Epithelial cell of esophagus (primary cell): ENCODE data around the gene COL25A1.

Experiments used
- DNase-seq: peaks from one replicate; pipeline ENCODE4 v3.0.0; 2010; ENCODE audit warnings: low read depth
- H3K4me3 ChIP-seq: 2 replicates; pipeline ENCODE4 v1.5.1; 2011; ENCODE audit warnings: mild to moderate bottlenecking, low read length, control low read depth
- TF ChIP-seq, protein P1 (sequence below): IDR thresholded peaks from 2 replicates; pipeline ENCODE4 v1.5.1; 2011; ENCODE audit warnings: low read depth, mild to moderate bottlenecking, low read length, control low read depth, inconsistent platforms; ENCODE audit not compliant: insufficient read depth; ENCODE audit errors: missing control alignments

COL25A1 gene

GRCh38 chr4:109166126-109166525 is 136.3 kb downstream of the COL25A1 start:
- DNase-seq, result no peak
- no peak overlapping the region for H3K4me3 ChIP-seq
- TF ChIP-seq, protein P1, sequence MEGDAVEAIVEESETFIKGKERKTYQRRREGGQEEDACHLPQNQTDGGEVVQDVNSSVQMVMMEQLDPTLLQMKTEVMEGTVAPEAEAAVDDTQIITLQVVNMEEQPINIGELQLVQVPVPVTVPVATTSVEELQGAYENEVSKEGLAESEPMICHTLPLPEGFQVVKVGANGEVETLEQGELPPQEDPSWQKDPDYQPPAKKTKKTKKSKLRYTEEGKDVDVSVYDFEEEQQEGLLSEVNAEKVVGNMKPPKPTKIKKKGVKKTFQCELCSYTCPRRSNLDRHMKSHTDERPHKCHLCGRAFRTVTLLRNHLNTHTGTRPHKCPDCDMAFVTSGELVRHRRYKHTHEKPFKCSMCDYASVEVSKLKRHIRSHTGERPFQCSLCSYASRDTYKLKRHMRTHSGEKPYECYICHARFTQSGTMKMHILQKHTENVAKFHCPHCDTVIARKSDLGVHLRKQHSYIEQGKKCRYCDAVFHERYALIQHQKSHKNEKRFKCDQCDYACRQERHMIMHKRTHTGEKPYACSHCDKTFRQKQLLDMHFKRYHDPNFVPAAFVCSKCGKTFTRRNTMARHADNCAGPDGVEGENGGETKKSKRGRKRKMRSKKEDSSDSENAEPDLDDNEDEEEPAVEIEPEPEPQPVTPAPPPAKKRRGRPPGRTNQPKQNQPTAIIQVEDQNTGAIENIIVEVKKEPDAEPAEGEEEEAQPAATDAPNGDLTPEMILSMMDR, result no peak

DNA sequence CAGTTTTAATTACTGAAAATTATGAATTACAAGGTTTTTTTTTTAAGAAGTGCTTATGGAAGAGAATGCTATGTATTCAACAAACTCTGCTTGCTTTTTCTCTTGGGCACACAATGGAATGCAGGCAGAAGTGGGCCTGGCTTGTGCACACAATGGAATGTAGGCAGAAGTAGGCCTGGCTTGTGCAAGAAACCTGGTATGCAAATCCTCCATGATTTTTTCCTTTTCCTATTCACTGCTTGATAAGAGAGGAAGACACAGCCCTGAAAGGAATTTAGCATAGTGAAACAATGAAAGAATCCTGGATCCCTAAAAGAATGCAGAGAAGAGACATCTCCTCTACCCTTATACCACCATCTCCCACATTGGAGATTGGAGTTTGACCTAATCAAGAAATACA is 138.4 kb downstream of the COL25A1 start:
- TF ChIP-seq, protein P1, result no peak
- H3K4me3 ChIP-seq, result no peak overlapping the region
- DNase-seq, result peak; percentile 5

- DNase-seq, result no peak
- TF ChIP-seq, protein P1, result no peak
- no peak overlapping the region for H3K4me3 ChIP-seq
Observed at GRCh38 chr4:109163493-109163892, 139.0 kb downstream of the COL25A1 start.

DNA sequence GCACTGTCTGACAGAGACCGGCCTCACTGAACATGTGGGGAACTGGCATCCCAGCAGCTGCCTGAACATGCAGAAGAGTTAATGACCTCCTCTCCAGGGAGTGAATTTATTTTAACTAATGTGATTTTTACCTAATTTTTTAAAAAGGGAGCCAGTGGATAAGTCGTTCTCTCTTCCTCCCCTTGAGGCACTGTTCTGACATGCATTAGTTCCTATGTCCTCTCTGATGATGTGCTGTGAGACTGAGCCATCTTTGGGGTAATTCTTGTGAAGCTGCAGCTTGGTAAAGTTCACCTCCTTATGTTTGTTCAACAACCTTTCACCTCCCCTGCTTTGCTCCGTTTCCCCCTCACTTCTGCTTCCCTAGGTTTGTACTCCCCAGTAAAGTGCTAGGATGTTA is 139.7 kb downstream of the COL25A1 start:
- TF ChIP-seq, protein P1, result no peak
- no peak overlapping the region for H3K4me3 ChIP-seq
- no peak for DNase-seq

DNA sequence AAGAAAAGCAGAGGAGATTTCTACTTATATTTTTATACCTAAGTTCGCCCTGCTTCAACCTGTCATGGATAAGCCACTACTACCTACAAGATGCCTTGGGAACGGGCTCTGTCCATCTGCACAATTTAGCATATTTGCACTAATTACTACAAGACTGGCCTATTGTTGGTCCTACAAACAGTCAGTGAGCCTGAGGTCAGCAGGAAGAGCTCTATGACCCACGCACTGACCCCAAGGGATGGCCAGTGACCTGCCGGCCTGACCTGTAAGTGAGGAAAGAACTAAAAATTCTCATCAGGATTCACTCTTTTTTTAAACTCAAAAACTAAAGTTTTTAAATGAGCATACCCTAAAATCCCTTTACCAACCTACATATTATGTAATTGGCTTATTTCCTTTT is 142.0 kb downstream of the COL25A1 start:
- H3K4me3 ChIP-seq, result no peak overlapping the region
- DNase-seq, result no peak
- TF ChIP-seq, protein P1, result no peak

GRCh38 chr4:109157696-109158095 is 144.8 kb downstream of the COL25A1 start:
- TF ChIP-seq, protein P1, result no peak
- no peak overlapping the region for H3K4me3 ChIP-seq
- no peak for DNase-seq

DNA sequence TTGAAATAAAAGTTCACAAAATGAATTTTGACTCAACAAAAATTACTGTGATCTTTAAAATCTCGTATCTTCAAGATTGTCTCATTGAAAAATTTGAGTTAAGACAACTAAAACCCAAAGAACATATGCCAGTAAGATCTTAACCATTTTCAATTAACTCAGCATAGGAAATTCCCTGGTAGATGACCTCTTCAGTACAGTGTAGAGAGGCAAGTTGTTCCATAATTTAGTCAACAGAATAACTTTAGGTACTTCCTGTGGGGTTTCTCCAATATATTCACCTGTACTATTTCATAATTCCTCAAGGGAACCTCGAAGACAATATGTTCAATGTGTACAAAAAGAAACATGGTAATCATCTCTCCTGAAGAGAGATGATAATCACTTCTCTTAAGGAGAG is 145.3 kb downstream of the COL25A1 start:
- DNase-seq, result no peak
- TF ChIP-seq, protein P1, result no peak
- no peak overlapping the region for H3K4me3 ChIP-seq
